CD4-positive, alpha-beta T cell treated with Interleukin-10 for 1 hour (primary cell): ENCODE measurements around the gene HDC.
A peak's percentile ranks its signal among the peaks of the same experiment; 100 is the strongest.

Experiments
- DNase-seq: peaks from one replicate; pipeline ENCODE4 v3.0.0-alpha.2; 2020

Gene HDC

GRCh38 chr15:50265620-50266019 is at the start of gene HDC:
HDC (minus strand) TSS chr15:50265726; CDS start chr15:50265623, 103 bp downstream.
- no peak for DNase-seq

GRCh38 chr15:50312636-50313035 is 47.1 kb upstream of the HDC start:
- no peak for DNase-seq

- DNase-seq = no peak
Observed at GRCh38 chr15:50307799-50308198, 42.3 kb upstream of the HDC start.

GRCh38 chr15:50304836-50305235 is 39.3 kb upstream of the HDC start:
- DNase-seq = no peak

- DNase-seq = no peak
Observed at GRCh38 chr15:50302581-50302980, 37.1 kb upstream of the HDC start.

GRCh38 chr15:50298340-50298739 is 32.8 kb upstream of the HDC start:
- DNase-seq = no peak

- no peak for DNase-seq
Observed at GRCh38 chr15:50295966-50296365, 30.4 kb upstream of the HDC start.

- no peak for DNase-seq
Observed at GRCh38 chr15:50289749-50290148, 24.2 kb upstream of the HDC start.

GRCh38 chr15:50287324-50288116 is 22.0 kb upstream of the HDC start:
- no peak for DNase-seq

- DNase-seq = no peak
Observed at GRCh38 chr15:50281427-50281826, 15.9 kb upstream of the HDC start.

GRCh38 chr15:50280271-50280670 is 14.7 kb upstream of the HDC start:
- DNase-seq = no peak

- DNase-seq = no peak
Observed at GRCh38 chr15:50278496-50278895, 13.0 kb upstream of the HDC start.

GRCh38 chr15:50277370-50277769 is 11.8 kb upstream of the HDC start:
- no peak for DNase-seq

GRCh38 chr15:50275908-50276307 is 10.4 kb upstream of the HDC start:
- no peak for DNase-seq

GRCh38 chr15:50275091-50275490 is 9.6 kb upstream of the HDC start:
- no peak for DNase-seq

GRCh38 chr15:50267577-50267976 is 2.1 kb upstream of the HDC start:
- DNase-seq = no peak

- peak; percentile 56 for DNase-seq
Observed at GRCh38 chr15:50262533-50262932, 3.0 kb downstream of the HDC start.

- DNase-seq = peak; percentile 12
Observed at GRCh38 chr15:50261981-50262380, 3.5 kb downstream of the HDC start.

GRCh38 chr15:50260969-50261496 is 4.5 kb downstream of the HDC start:
- DNase-seq = no peak

- DNase-seq = no peak
Observed at GRCh38 chr15:50259276-50259675, 6.2 kb downstream of the HDC start.

GRCh38 chr15:50257924-50258323 is 7.6 kb downstream of the HDC start:
- DNase-seq = no peak

GRCh38 chr15:50257332-50257731 is 8.2 kb downstream of the HDC start:
- DNase-seq = no peak

GRCh38 chr15:50256188-50257041 is 9.1 kb downstream of the HDC start:
- no peak for DNase-seq

- no peak for DNase-seq
Observed at GRCh38 chr15:50252556-50252955, 13.0 kb downstream of the HDC start.
